Hematopoietic multipotent progenitor cell treated with erythropoietin and hydrocortisone succinate and interleukin-3 and kit ligand, for 17 days (in vitro differentiated cells): ENCODE data around the gene RABL6.
A peak's percentile ranks its signal among the peaks of the same experiment; 100 is the strongest.
"Not testable (repeated sequence)": the region's sequence is repeated elsewhere in the genome, so short reads cannot be mapped to it uniquely, and the experiment has no call there.

Experiments used
- DNase-seq: peaks from one replicate; pipeline ENCODE4 v3.0.0-alpha.2; 2015; ENCODE audit warnings: low spot score

RABL6 gene

GRCh38 chr9:136795000-136795348, 12.8 kb upstream of the RABL6 start:
- DNase-seq: no peak

DNA sequence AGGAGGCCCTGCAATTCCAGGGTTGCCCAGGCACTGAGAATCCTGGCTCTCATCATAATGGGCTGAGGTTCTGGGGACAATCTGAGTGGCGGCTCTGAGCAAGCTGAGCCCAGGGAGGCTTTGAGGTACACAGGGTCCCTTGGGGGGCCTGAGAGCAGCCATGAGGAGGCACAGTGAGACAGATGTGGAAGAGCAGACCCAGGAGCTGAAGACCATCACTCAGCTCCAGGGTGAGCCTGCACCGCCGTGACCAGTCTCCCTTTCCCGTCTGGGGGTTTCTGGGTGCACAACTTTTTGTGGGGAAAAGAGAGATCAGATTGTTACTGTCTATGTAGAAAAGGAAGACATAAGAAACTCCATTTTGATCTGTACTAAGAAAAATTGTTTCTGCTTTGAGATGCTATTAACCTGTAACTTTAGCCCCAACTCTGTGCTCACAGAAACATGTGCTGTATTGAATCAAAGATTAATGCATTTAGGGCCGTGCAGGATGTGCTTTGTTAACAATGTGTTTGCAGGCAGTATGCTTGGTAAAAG, 11.4 kb upstream of the RABL6 start, which contains the start of gene CCDC183:
Gene CCDC183 (plus strand): TSS at position 101 of the 537 bp plus-strand sequence. CDS start 60 bp downstream, at position 161.
- no peak for DNase-seq

- DNase-seq: not testable (repeated sequence)
Measured at GRCh38 chr9:136796775-136797347, 10.9 kb upstream of the RABL6 start.

GRCh38 chr9:136798708-136799078, 9.1 kb upstream of the RABL6 start:
- DNase-seq: no peak

DNA sequence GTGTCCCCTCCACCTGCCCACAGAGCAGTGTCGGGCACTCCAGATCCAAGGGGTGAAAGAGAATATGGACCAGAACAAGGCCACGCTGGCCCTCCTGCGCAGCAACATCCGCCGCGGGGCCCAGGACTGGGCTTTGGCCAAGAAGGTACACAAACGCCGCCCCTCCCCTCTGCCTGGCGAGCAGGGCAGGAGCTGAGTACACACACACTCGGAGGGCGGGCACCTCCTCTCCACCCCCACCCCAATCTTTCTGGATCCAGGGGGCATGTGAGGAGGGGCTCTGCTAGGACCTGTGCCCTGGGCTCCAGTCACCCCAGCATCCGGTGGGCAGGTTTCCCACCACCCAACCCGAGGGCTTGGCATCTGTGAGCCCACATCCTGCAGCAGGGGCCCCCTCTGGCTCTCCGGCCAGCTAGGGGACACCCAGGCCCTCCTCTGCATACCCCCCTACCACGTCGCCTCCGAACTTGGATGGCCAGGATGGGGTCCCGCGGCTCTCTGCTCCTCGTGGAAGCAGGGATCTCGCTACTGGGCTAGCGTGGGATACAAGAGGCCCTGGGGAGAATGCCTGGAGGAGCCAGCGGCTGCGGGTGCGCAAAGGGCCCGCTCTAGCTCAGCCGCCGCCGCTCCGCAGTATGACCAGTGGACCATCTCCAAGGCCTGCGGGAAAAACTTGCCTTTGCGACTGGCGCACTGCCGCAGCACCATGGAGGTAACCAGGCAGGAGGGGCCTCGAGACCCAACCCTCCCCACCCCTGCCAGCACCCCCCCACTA, 8.5 kb upstream of the RABL6 start:
- no peak for DNase-seq

GRCh38 chr9:136799854-136800657, 7.7 kb upstream of the RABL6 start:
- DNase-seq: peak; percentile 70

DNA sequence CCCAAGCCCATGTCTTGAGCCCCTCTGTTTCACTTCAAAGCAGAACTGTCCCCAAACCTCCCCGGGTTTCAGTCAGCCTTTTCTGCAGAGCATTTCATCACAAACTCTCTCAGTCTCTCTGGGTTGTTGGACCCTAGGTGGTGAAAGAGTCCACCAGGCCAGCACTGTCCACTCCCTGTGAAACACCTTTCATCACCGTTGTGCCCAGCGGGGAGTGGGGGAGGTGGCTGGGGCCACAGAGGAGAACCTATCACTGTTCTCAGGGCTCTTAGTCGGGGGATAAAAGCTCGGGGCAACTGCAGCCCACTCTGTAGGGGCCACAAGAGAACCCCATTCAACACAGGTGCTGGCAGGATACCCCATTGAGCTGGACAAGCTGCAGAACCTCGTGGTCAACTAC, 5.4 kb upstream of the RABL6 start:
- no peak for DNase-seq

- not testable (repeated sequence) for DNase-seq
Measured at GRCh38 chr9:136803009-136803550, 4.7 kb upstream of the RABL6 start.

DNA sequence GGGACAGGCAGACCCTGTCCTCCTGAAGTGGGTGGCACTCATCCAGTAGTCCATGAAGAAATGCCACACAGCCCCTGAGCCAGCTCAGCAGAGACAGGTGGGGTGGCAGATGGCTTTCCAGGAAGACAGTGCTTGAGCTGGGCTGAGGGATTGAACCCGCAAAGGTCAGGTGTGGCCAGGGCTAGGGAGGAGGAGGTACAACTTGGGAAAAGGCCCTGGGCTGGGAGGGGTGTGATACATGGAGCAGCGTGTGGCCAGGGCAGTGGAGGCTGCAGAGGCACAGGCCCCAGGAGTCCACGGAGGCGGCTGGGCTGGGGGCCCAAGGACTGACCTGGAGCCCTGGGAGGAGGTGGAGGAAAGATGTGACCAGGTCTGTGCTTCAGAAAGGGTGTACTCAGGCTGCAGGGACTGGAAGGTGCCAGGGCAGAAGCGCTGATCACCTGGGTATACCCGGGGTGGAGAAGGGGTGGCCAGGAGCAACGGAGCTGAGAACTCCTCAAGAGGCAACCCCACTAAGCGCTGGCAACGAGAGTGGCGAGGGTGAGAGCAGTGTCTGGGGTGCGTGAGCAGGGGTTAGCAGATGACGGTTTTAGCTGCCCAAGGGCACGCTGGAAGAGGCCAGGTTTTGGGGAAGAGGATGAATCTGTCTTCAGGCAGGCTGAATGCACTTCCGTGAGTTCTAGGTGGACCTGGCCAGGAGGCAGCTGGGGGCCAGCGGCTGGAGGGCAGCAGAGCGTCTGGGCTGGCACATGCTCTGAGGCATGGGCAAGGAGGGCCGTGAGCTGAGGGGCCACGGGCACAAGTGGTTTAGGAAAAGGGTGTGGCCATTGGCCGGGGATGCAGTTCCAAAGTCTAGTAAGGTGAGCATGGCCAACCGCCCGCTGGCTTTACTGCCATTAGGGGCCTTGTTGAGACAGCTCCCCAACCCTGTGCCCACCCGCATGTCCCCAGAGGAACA, 3.9 kb upstream of the RABL6 start:
- DNase-seq: no peak

- no peak for DNase-seq
Measured at GRCh38 chr9:136804509-136805206, 3.1 kb upstream of the RABL6 start.

DNA sequence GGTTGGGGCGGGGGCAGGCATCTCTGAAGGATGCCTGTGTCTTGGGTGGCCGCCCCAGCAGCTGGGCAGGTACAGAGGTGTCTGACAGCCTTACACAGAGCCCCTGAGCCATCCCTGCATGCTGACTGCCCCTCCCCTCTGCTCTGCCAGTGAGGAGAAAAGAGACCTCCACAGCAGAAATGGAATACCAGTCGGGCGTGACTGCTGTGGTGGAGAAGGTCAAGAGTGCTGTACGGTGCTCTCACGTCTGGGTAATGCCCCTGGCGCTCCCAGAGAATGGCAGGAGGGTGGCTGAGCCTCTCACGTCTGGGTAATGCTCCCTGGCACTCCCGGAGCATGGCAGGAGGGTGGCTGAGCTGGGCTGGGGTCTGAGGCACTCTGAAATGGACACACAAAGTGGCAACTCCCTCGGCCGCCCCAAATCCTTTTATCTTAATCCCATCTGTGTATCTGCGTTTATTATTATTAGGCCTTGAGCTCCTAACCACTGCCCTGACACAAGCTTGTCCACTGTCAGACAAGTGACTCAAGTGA, 2.5 kb upstream of the RABL6 start:
- DNase-seq: no peak

- DNase-seq: no peak
Measured at GRCh38 chr9:136806067-136806466, 1.7 kb upstream of the RABL6 start.

GRCh38 chr9:136806631-136807201, 1.0 kb upstream of the RABL6 start:
- no peak for DNase-seq

DNA sequence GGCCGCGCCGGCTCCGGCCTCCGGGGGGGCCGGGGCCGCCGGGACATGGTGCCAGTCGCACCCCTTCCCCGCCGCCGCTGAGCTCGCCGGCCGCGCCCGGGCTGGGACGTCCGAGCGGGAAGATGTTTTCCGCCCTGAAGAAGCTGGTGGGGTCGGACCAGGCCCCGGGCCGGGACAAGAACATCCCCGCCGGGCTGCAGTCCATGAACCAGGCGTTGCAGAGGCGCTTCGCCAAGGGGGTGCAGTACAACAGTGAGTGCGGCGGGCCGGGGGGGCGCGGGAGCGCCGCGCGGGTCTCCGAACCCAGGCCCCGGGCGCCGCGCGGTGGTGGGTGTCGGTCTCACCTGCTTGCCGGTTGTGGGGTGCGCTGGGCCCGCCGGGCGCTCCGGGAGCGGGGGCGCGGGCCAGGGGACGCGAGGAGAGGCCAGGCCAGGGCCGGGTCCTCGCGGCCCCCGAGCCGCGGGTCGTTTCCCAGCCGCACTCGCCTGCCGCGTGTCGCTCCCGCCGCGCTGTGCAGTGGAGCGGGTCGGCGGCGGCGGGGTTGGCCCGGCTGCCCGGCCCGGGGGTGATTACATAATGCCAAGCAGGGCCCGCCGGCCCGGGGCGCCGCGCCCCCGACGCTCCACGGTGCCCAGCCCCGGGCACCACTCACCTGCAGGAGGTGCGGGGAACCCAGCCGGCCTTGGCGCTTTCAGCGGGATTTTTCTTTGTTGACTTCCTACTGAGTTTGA, 492 bp downstream of the RABL6 start:
- peak; percentile 27 for DNase-seq

- DNase-seq: no peak
Measured at GRCh38 chr9:136808806-136809158, 1.0 kb downstream of the RABL6 start.

- no peak for DNase-seq
Measured at GRCh38 chr9:136814725-136815421, 7.1 kb downstream of the RABL6 start.

- no peak for DNase-seq
Measured at GRCh38 chr9:136815422-136815782, 7.7 kb downstream of the RABL6 start.

GRCh38 chr9:136820971-136821825, 13.4 kb downstream of the RABL6 start:
- no peak for DNase-seq
